ENCODE data around the gene GPC5. TPM values are rescaled to one million over a fixed set of nuclear protein-coding genes. Genes with fewer than 3 reads are reported as not detected.

The GPC5 gene
- total RNA-seq, 4 donors from 2014 or later: 0.74 to 1.1 TPM; not detected in 2

DNA sequence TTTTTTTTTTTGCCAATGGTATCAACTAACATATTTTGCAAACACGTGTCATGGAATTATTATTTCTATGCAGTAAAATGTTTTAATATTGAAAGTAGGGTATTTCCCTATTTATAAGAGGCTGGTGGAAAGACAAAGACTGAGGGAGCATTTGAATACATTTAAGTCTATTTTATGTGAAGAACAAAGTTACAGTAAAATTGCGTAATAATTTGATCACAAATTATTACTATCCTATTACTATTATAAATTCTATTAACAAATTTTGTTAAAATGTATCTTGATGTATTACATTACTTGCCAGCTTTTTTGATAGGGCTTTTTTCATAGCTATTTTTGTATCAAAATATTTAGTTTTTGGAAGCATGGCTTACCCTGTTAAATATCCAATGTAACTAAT lies 58.4 kb downstream of the GPC5 start:
- TF ChIP-seq, protein P1, sequence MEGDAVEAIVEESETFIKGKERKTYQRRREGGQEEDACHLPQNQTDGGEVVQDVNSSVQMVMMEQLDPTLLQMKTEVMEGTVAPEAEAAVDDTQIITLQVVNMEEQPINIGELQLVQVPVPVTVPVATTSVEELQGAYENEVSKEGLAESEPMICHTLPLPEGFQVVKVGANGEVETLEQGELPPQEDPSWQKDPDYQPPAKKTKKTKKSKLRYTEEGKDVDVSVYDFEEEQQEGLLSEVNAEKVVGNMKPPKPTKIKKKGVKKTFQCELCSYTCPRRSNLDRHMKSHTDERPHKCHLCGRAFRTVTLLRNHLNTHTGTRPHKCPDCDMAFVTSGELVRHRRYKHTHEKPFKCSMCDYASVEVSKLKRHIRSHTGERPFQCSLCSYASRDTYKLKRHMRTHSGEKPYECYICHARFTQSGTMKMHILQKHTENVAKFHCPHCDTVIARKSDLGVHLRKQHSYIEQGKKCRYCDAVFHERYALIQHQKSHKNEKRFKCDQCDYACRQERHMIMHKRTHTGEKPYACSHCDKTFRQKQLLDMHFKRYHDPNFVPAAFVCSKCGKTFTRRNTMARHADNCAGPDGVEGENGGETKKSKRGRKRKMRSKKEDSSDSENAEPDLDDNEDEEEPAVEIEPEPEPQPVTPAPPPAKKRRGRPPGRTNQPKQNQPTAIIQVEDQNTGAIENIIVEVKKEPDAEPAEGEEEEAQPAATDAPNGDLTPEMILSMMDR (IDR thresholded peaks at IDR 0.05): no peak
- no peak for DNase-seq (ENCODE audit: low spot score)
- no peak for ATAC-seq (ENCODE audit: low FRiP score)

DNA sequence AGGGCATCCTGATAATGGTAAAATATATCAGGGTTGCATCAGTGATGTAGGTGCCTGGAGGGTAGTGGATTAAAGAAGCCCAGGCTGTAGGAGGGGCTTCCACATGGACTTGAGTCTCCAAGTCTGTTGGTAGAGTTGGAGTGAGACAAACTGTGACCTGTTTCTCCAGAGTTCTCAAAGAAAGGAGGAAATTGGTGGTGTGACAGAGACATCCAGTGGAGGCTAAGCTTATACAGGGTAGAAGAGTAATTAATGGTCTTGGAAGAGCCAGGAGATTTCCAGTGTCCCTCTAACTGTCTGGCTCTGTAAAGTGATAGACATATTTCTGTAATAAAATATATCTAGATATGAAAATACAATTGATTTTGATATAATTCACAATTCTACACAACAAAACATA lies 61.1 kb downstream of the GPC5 start:
- TF ChIP-seq, protein P1 (IDR thresholded peaks at IDR 0.05): no peak
- no peak for ATAC-seq (ENCODE audit: low FRiP score)

GRCh38 chr13:91464336-91464735 lies 65.9 kb downstream of the GPC5 start:
- TF ChIP-seq, protein P1 (IDR thresholded peaks at IDR 0.05): no peak
- DNase-seq (ENCODE audit: low spot score) (no peak), ATAC-seq (ENCODE audit: low FRiP score) (no peak)

More for the DNA sequence above, 61.1 kb downstream of the GPC5 start:
- no peak for DNase-seq (ENCODE audit: low spot score)

DNA sequence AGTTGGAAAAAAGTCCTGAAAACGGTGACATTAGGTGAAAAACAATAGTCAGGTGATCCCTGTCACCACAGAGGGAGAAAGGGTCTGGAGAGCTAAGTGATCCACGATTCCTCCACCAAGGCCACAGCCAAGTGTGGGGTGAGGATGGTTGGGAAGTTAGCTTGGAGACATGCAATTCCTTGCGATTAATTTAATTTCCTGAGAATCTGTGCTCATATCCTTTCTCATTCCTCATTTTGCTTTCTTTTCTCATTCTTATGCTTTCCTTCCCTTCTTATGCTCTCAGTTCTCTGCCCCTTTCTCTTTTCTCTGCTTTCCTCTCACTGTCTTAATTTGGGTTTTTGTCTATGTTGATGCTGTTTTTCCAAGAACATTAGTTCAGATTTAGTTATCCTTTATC lies 68.8 kb downstream of the GPC5 start:
- ATAC-seq (ENCODE audit: low FRiP score): no peak
- no peak for DNase-seq (ENCODE audit: low spot score)
- TF ChIP-seq, protein P1 (IDR thresholded peaks at IDR 0.05): no peak

DNA sequence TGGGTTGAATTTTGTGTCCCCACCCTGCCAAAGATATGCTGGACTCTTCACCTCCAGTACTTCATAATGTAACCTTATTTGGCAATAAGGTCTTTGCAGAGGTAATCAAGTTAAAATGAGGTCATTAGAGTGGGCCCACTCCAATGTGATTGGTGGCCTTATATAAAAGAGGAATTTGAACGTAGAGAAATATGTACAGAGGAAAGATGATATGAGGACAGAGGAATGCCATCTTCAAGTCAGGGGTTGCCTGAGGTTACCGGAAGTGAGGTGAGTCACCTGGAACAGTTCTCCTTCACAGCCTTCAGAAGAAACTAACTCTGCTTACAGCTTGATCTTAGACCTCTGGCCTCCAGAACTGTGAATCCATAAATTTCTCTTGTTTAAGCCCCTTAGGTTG lies 69.9 kb downstream of the GPC5 start:
- ATAC-seq (ENCODE audit: low FRiP score): no peak
- TF ChIP-seq, protein P1 (IDR thresholded peaks at IDR 0.05): no peak
- DNase-seq (ENCODE audit: low spot score): no peak

DNA sequence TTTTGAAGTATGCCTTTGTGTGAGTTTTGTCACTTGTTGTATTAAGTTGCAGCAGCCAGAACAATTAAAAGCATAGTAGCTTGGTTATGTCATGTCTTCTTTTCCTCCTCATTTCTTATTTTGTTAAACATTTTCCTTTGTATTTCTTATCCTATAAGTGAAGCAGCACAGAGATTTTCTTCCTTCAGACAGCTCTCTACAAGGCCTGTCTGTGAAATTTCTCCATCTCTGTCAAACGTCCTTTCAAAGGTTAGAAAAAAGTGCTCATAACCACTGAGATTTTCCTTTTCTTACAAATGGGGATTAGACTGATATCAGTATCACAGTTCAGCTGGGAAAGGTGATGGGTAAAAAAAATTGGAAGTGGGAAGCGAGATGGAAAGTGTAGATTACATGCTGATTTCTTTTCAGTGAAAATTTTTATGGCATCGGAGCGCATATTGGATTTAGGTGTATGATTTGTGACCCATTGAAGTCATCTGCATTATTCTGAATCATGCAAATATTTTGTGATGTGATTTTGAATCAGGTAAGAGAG lies 71.7 kb downstream of the GPC5 start:
- ATAC-seq (ENCODE audit: low FRiP score) (no peak), DNase-seq (ENCODE audit: low spot score) (no peak)
- TF ChIP-seq, protein P1 (IDR thresholded peaks at IDR 0.05): no peak

- ATAC-seq (ENCODE audit: low FRiP score) (no peak), DNase-seq (ENCODE audit: low spot score) (no peak)
- TF ChIP-seq, protein P1 (IDR thresholded peaks at IDR 0.05): no peak
Observed at GRCh38 chr13:91470681-91471080, 72.3 kb downstream of the GPC5 start.
